GM19438 (cell line): ENCODE measurements around the gene DNAJC4.

ENCODE experiments used
- ATAC-seq: cut with Tn5 transposase; IDR thresholded peaks from one replicate; pipeline ENCODE4 v1.9.1; 2021; ENCODE audit warnings: low read depth; ENCODE audit not compliant: unreplicated experiment

DNAJC4 gene

GRCh38 chr11:64269540-64270220, 39.3 kb downstream of the DNAJC4 start:
- peak; percentile 58 for ATAC-seq

GRCh38 chr11:64275031-64275800, 44.9 kb downstream of the DNAJC4 start:
- ATAC-seq = no peak

- ATAC-seq = no peak
Observed at GRCh38 chr11:64275841-64276240, 45.5 kb downstream of the DNAJC4 start.

DNA sequence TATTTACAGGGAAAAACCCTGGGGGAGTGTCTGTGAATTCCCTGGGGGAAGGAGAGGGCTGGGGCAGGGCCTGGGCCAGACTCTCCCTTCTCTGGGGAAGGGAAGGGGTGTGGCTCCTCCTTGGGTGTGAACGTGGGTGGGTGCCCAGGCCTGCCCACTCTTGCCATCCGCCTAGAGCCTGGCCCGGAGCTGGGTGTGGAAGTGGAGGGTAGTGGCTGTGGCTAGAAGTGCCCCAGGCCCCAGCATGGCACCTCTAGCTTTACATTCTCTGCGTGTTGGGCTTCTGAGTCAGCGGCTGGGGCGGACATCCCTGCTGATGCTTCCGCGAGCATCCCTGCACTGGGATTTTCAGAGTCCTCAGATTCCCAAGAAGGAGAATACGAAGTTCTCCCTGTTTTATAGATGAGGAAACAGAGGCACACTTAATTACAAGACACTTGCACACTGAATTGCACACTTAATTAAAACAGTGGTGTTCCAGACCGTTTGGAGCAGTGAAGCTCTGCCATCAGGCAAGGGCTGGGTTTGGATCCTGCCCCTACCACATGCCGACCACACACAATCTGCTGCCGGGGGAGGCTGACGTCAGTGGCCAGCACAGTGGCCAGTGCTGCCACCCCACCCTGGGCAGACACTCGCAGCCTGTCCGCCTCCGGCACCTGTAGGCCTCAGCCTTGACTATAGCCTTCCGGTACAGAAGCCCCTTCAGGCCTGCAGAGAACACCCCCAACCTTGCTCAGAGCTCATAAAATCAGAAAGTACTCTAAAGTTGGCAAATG, 46.5 kb downstream of the DNAJC4 start:
- ATAC-seq = no peak

- no peak for ATAC-seq
Observed at GRCh38 chr11:64278576-64279190, 48.3 kb downstream of the DNAJC4 start.

GRCh38 chr11:64281957-64282770, 51.8 kb downstream of the DNAJC4 start:
- ATAC-seq = no peak

- ATAC-seq = no peak
Observed at GRCh38 chr11:64283092-64283491, 52.7 kb downstream of the DNAJC4 start.
